Fibroblast of mammary gland (primary cell): ENCODE data around the gene KDM3B.
A peak's percentile ranks its signal among the peaks of the same experiment; 100 is the strongest.

Experiments
- DNase-seq: peaks from one replicate; pipeline ENCODE4 v3.0.0-alpha.2; 2010; ENCODE audit warnings: low read depth
- H3K4me3 ChIP-seq: 2 replicates; pipeline ENCODE4 v1.5.1; 2011; ENCODE audit warnings: low read depth, mild to moderate bottlenecking, low read length, moderate library complexity; ENCODE audit not compliant: control insufficient read depth
- CTCF ChIP-seq: conservative IDR thresholded peaks from 2 replicates; pipeline ENCODE4 v1.5.1; 2011; ENCODE audit warnings: low read depth, low read length, inconsistent platforms; ENCODE audit not compliant: control insufficient read depth, insufficient read depth

KDM3B gene

GRCh38 chr5:138439477-138440158 lies 87.1 kb downstream of the KDM3B start:
- TF ChIP-seq CTCF, result no peak
- no peak for DNase-seq
- H3K4me3 ChIP-seq, result peak overlapping the region; percentile 52

GRCh38 chr5:138440159-138441073 lies 87.9 kb downstream of the KDM3B start:
- DNase-seq, result no peak
- no peak overlapping the region for H3K4me3 ChIP-seq

GRCh38 chr5:138441221-138441620 lies 88.7 kb downstream of the KDM3B start:
- no peak overlapping the region for H3K4me3 ChIP-seq
- TF ChIP-seq CTCF, result no peak
- no peak for DNase-seq

More at GRCh38 chr5:138440159-138441073, 87.9 kb downstream of the KDM3B start:
- TF ChIP-seq CTCF, result no peak

- DNase-seq, result no peak
- no peak for TF ChIP-seq CTCF
- H3K4me3 ChIP-seq, result no peak overlapping the region
Observed at GRCh38 chr5:138444078-138444773, 91.7 kb downstream of the KDM3B start.

- DNase-seq, result no peak
- H3K4me3 ChIP-seq, result no peak overlapping the region
- no peak for TF ChIP-seq CTCF
Observed at GRCh38 chr5:138444774-138445546, 92.5 kb downstream of the KDM3B start.
